ENCODE data around the gene TNIK. TPM values are rescaled to one million over a fixed set of nuclear protein-coding genes. Genes with fewer than 3 reads are reported as not detected.

The TNIK gene
- total and polyA plus RNA-seq, 12 donors = 9.3 to 51.9 (median 35.1) TPM

DNA sequence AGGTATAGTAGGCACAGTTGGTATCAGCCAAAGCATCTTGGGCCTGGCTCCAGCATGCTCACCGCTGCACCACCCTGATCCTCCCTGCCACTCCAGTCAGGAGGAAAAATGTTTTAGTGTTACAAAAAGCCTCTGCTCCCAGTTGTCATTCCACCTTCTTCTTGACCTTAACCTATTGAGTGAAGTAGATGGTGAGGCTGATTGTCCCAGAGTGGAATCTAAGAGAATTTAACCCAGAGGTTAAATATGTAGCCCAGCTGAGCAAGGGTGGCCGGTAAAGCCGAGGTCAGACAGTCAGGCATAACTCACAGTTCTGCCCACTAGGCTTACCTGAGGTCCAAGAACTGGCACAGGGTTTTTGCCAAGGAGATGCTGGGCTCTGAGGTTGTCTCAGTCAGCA lies 30.7 kb upstream of the TNIK start:
- peak overlapping the region in 1 of 10 donors; percentile 38 for H3K27ac ChIP-seq
- no peaks in the 10 kb centered on the region for H3K27me3 ChIP-seq
- H3K4me1 ChIP-seq = peaks cover 0 to 13% (median 0%) of the 10 kb centered on the region in 9 donors
- no peak for DNase-seq
- no peaks in the 10 kb centered on the region for H3K36me3 ChIP-seq
- WGBS, 2 donors = 94 to 95% methylated on average over 3 of the region's 3 CpGs
- TF ChIP-seq, protein P1, sequence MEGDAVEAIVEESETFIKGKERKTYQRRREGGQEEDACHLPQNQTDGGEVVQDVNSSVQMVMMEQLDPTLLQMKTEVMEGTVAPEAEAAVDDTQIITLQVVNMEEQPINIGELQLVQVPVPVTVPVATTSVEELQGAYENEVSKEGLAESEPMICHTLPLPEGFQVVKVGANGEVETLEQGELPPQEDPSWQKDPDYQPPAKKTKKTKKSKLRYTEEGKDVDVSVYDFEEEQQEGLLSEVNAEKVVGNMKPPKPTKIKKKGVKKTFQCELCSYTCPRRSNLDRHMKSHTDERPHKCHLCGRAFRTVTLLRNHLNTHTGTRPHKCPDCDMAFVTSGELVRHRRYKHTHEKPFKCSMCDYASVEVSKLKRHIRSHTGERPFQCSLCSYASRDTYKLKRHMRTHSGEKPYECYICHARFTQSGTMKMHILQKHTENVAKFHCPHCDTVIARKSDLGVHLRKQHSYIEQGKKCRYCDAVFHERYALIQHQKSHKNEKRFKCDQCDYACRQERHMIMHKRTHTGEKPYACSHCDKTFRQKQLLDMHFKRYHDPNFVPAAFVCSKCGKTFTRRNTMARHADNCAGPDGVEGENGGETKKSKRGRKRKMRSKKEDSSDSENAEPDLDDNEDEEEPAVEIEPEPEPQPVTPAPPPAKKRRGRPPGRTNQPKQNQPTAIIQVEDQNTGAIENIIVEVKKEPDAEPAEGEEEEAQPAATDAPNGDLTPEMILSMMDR (IDR thresholded peaks at IDR 0.05) = no peak
- peak overlapping the region in 1 of 10 donors; percentile 22 for H3K4me3 ChIP-seq
- H3K9me3 ChIP-seq = no peaks in the 10 kb centered on the region
- intact Hi-C loops (cut with DNase I) = no loop called here
- no peak for ATAC-seq

DNA sequence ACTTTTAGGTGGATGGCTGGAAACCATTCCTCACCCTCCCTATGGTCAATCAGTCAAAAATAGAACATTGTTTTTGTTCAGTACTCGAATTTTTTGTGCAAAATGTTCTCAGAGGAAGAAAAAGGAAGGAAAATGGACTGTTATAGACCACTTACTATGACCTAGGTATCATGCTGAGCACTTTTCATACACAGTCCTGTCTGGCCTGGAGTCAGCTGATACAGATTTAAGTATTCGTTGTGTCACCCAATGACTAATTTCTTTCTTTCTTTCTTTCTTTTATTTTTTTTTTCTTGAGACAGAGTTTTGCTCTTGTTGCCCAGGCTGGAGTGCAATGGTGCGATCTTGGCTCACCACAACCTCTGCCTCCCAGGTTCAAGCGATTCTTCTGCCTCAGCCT lies 29.1 kb upstream of the TNIK start:
- 81 to 89% methylated on average over 4 of the region's 4 CpGs for WGBS, 2 donors
- ATAC-seq = no peak
- TF ChIP-seq, protein P1 (IDR thresholded peaks at IDR 0.05) = no peak
- Histone ChIP-seq H3K36me3 (no peaks in the 10 kb centered on the region), H3K27ac (no peak overlapping the region), H3K27me3 (no peaks in the 10 kb centered on the region), H3K9me3 (no peaks in the 10 kb centered on the region), H3K4me3 (no peak overlapping the region), H3K4me1 (peaks cover 0 to 13% (median 0%) of the 10 kb centered on the region in 9 donors)
- no peak for DNase-seq
- intact Hi-C loops (cut with DNase I) = no loop called here

DNA sequence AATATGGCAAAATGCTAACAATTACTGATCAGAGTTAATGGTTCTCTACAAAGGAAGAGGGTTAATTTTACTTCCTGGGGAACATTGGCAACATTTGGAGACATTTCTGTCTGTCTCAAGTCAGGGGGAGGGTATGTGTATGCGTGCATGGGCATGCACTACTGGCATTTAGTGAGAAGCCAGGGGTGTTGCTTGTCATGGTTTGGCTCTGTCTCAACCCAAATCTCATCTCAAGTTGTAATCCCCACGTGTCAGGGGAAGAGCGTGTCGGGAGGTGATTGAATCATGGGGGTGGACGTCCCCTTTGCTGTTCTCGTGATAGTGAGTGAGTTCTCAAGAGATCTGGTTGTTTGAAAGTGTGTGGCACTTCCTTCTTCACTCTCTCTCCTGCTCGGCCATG lies 28.3 kb upstream of the TNIK start:
- Histone ChIP-seq H3K27me3 (no peaks in the 10 kb centered on the region), H3K9me3 (no peaks in the 10 kb centered on the region), H3K36me3 (no peaks in the 10 kb centered on the region), H3K4me1 (peaks cover 0 to 13% (median 0%) of the 10 kb centered on the region in 9 donors), H3K27ac (no peak overlapping the region), H3K4me3 (no peak overlapping the region)
- TF ChIP-seq, protein P1 (IDR thresholded peaks at IDR 0.05) = no peak
- intact Hi-C loops (cut with DNase I) = no loop called here
- 82 to 90% methylated on average over 7 of the region's 7 CpGs for WGBS, 2 donors
- DNase-seq (no peak), ATAC-seq (no peak)

DNA sequence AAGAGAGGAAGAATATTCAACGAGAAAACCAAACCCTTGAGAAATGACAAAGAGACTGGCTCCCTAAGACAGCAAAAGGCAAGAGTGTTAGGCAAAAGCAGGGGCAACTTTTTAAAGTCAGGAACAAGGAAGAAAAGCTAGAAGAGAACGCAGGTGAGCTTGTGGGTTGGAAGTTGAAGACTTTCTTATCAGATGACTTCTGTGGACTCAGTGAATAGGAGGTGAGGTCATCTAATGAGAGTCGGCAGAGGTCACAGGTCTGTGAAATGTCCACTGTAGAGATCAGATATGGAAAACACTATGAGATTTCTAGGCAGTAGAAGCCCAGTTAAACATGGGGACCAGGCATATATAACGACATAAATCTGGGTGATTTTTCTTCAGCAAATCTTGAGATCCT lies 27.2 kb upstream of the TNIK start:
- ATAC-seq (no peak), DNase-seq (no peak)
- Histone ChIP-seq H3K36me3 (no peaks in the 10 kb centered on the region), H3K27me3 (no peaks in the 10 kb centered on the region), H3K4me1 (peaks cover 0 to 13% (median 0%) of the 10 kb centered on the region in 9 donors), H3K4me3 (no peak overlapping the region), H3K27ac (no peak overlapping the region), H3K9me3 (no peaks in the 10 kb centered on the region)
- intact Hi-C loops (cut with DNase I) = no loop called here
- TF ChIP-seq, protein P1 (IDR thresholded peaks at IDR 0.05) = no peak
- WGBS, 2 donors = 68 to 72% methylated on average over 4 of the region's 4 CpGs
